ENCODE results near the gene PIGK.
"Not testable (repeated sequence)": the region's sequence is repeated elsewhere in the genome, so short reads cannot be mapped to it uniquely, and the experiment has no call there.

The PIGK gene

DNA sequence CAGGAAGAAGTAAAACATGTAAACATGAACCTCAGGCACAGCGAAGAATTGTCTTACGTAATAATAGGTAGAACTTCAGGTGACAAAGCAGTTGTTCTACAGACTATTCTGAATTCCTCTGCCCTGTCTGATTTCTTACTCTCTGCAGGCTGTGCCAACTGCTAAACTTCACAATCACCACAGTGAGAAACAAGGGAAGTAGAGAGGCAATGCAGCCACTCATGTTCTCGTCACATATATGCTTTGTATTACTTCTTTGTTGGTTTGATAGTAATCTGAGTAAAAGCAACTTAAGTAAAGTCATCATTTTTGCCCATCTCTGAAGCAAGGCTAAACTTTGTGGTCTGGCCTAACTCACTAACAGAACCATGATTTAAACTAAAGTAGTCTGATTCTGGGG lies 21.9 kb downstream of the PIGK start:
- DNase-seq (ENCODE audit: low read depth in 2 of 3, low spot score in 1 of 3) = no peak

DNA sequence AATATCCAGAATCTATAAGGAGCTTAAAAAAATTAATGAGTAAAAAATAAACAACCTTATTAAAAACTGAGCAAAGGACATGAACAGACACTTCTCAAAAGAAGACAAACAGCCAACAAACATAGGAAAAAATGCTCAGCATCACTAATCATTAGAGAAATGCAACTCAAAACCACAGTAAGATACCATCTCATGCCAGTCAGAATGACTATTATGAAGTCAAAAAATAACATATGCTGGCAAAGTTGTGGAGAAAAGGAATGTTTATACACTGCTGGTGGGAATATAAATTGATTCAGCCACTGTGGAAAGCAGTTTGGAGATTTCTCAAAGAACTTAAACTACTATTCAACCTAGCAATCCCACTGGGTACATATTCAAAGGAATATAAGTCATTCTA lies 25.3 kb downstream of the PIGK start:
- no peak for DNase-seq (ENCODE audit: low read depth in 2 of 3, low spot score in 1 of 3)

DNA sequence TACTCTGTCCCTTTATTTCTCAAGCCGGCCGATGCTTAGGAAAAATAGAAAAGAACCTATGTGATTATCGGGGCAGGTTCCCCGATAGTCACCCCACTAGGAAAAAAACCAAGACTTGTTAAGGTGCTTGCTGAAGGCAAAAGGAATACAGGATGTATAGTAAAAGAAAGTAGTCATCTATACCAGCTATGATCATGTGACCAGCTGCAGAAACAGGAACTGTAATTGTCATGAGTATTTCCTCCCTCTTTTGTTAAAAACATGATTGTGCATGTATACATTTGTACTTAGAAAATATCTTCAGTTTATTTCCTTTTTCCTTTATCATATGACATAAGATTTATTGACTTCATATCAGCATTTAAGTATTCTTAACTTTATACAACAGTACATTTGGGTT lies 30.5 kb downstream of the PIGK start:
- DNase-seq (ENCODE audit: low read depth in 2 of 3, low spot score in 1 of 3) = no peak

DNA sequence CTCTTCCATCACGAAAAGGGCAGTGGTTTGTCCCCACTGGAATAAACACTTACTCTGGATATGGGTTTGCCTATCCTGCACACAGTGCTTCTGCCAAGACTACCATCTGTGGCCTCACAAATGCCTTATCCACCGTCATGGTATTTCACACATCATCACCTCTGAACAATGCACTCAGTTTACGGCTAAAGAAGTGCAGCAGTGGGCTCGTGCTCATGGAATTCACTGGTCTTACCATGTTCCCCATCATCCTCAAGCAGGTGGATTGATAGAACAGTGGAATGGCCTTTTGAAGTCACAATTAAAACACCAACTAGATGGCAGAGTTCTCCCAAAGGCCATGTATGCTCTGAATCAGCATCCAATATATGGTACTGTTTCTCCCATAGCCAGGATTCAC lies 32.3 kb downstream of the PIGK start:
- not testable (repeated sequence) for DNase-seq (ENCODE audit: low read depth in 2 of 3, low spot score in 1 of 3)

DNA sequence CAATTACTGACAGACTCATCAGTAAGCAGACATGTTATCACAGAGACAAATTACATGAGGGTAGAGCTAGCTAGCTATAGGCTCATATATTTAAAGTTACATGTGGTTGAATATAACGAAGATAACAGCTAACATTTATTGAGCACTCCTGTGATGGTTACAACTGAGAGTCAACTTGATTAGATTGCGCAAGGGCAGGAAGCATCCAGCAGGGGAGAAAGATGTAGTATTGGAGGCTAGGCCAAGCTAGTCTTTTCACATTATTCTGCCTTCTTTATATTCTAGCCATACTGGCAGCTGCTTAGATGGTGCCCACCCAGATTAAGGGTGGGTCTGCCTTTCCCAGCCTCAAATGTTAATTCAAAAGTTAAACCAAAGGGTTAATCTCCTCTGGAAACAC lies 37.1 kb downstream of the PIGK start:
- no peak for DNase-seq (ENCODE audit: low read depth in 2 of 3, low spot score in 1 of 3)

DNA sequence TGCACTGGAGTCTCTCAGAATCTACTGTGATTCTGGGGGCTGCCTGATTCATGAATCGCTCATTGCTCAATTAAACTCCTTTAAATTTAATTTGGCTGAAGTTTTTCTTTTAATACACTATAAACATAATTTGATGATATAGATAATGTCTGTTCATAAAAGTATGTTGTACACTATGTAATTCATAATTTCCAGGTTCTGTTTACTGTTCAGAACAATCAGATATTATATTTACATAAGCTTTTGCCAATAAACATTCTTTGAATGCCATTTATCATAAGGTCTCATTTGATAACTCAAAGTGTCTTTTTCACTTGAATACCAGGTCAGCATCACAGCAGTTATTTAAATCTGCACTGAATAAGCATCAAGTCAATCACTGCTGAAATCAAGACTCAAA lies 39.6 kb downstream of the PIGK start:
- DNase-seq (ENCODE audit: low read depth in 2 of 3, low spot score in 1 of 3) = no peak

DNA sequence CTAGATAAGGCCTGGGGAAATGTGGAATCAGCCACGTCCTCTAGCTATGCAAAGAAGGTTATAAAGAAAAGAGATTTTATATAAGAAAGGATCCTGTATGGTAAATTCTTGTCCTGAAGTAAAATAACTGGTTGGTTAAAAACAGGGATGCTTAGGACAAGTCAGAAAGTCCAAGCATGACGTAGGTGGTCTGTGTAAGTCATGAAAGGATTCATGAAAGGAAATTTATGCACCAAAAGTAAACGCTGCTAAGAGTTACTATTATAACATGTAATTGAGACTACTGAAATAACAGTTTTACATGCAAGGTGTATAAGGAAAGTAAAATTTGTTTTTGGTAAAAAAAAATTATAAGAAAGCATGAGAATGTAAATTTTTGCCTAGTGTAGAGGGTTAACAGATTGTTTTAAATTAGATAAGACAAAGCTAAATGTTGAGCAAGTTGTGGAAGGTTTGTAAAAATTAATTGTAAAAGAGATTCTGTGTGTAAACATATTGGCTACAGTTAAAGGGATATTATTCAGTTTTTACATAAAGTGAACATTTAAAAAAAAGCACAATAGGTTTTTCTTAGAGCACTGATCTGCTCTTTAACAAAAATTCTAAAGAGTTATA lies 43.9 kb downstream of the PIGK start:
- DNase-seq (ENCODE audit: low read depth in 2 of 3, low spot score in 1 of 3) = peak in 2 of 3 donors; percentile 2 to 15

DNA sequence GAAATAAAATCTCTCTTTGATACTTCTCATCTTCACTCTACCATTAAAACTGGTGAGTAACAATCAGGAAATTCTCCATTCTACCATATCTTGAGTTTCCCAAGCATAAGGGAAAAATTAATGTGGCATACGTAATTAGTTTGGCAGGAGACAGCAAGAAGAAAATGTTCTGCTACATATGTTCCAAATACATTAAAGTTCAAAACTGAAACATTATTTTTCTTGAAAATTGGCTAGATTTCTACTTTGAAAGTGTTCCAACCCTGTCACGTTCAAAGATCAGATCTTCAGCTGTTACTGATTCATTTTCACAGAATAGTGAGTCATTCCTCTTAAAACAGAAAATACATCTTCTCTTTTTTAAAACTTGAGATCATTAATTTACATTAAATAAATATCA lies 48.5 kb downstream of the PIGK start:
- no peak for DNase-seq (ENCODE audit: low read depth in 2 of 3, low spot score in 1 of 3)

DNA sequence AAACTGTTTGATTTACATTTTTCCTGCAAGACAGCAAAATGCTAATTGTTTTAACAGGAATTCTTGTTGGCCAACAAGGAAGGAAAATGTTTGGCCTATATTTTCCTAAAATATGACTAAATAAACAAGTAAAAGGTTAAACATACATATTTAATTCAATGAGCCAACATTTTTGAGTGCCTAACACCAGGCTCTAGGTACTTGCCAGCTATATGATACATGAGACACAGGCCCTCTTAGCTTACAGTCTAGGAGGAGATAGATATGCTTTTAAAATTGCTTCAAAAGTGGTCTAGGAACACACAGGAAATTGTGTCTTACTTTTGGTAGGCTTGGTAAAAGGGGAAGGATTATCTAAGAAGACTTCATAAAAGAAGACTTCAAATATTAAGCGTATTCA lies 50.9 kb downstream of the PIGK start:
- no peak for DNase-seq (ENCODE audit: low read depth in 2 of 3, low spot score in 1 of 3)

DNA sequence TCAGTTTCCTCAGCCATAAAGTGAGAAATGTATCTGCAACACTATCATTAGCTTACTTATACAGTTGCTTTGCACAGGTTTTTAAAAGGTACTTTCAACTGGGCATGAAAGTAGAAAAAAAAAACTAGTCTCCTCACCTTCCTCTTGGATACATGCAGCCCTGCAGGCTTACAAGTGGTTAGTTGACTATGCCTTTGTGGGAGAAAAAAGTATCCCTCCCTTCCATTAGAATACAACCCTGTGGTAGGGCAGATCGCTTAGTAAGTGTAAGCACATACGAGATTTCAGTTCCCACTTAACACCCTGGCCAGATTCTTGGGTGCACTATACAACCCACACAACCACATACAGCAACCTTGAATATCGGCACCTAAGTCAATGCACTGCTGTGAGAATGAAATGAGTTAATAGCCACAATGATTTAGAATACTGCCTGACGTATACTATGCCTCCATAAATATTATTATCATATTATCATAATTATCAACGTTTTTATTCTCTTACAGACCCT lies 54.7 kb downstream of the PIGK start:
- no peak for DNase-seq (ENCODE audit: low read depth in 2 of 3, low spot score in 1 of 3)

DNA sequence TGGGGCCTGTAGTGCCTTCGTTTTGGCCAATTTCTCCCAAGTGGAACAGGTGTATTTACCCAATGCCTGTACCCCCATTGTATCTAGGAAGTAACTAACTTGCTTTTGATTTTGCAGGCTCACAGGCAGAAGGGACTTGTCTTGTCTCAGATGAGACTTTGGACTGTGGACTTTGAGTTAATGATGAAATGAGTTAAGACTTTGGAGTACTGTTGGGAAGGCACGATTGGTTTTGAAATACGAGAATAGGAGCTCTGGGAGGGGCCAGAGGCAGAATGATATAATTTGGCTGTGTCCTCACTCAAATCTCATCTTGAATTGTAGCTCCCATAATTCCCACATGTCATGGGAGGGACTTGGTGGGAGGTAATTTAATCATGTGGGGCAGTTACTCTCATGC lies 59.5 kb downstream of the PIGK start:
- DNase-seq (ENCODE audit: low read depth in 2 of 3, low spot score in 1 of 3) = not testable (repeated sequence)

DNA sequence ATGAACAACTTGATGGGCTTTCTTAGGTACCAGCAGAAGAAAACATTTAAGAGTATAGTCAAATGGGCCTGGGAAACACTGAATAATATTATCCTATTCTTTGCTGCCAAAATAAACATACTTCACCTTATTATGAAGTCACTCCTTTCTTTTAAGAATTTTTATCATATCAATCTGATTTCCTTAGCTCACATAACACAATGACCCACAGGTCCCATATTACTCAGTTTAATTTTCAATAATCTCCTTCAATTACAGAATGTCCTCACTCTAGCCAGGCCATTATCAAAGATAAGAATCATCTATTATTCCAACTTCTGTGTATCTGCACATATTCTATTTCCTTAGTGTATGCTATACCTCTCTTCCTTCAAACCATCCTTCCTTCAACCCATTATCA lies 63.0 kb downstream of the PIGK start:
- no peak for DNase-seq (ENCODE audit: low read depth in 2 of 3, low spot score in 1 of 3)

DNA sequence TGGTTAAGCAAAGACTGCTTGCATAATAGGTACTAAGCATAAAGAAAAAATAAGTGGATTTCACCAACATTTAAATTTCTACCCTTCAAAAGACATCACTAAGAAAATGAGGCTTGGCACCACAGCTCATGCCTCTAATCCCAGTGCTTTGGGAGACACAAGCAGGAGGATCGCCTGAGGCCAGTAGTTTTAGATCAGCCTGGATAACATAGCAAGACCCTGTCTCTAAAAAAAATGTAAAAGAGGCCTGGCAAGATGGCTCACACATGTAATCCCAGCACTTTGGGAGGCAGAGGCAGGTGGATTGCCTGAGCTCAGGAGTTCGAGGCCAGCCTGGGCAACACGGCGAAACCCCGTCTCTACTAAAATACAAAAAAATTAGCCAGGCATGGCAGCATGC lies 73.0 kb downstream of the PIGK start:
- DNase-seq (ENCODE audit: low read depth in 2 of 3, low spot score in 1 of 3) = no peak

DNA sequence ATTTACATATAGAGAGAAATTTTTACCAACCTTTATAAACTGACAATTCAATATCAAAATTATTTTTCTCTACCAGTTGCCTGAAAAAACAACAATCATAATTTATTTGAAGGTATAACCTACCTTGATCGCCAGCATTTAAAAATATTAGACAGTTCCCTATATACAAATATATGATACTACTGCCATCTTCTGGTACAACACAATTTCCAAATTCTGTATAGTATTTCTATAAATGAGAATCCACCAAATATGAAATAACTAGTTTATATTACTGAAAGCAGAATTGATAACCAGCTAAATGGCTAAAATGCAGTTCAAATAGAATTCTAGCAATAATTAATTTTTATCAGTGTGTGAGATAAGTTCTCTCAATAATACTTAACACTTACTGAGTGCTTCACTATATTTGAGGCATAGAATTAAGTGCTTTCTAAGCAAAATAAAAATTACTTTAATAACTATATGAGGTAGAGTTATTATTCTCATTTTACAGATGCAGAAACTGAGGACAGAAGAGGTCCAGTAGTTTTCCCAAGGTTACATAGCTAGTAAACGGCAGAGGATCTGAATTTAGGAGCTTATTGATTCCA lies 75.6 kb downstream of the PIGK start:
- DNase-seq (ENCODE audit: low read depth in 2 of 3, low spot score in 1 of 3) = no peak

DNA sequence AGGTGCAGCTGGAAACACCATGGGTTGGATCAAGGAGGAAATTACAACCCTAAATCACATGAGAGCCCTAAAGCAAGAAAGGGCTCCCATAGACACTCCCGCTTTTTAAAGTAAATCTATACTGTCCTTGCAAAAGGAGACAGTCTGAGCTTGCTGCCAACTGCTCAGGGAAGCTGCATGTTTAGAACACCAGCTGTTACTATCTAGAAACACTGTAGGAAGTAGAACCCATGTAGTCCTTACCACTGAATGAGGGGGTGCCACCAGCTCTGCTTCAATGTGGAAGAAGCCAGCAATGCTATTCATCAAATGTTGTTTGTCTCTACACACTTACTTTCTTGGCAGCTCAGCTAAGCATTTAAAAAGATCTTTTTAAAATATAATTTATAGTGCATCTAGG lies 79.8 kb downstream of the PIGK start:
- DNase-seq (ENCODE audit: low read depth in 2 of 3, low spot score in 1 of 3) = no peak

DNA sequence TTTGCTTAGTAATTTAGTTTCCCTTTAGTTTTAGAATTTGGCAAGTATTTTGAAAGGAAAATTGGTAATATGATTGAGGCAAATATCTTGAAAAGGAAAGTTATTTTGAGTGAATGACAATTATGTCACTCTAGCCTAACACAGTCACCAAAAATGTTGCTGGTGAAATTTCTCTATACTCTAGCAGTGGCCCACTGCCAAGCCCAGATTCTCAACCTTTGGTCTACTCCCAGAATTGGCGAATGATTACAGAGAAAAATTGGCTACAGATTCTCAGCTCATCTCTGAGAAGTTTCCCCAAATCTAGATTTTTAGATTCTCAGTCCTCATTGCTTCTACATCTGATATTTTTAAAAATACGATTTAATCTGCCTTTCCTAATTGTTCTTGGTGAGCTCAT lies 84.9 kb downstream of the PIGK start:
- no peak for DNase-seq (ENCODE audit: low read depth in 2 of 3, low spot score in 1 of 3)

DNA sequence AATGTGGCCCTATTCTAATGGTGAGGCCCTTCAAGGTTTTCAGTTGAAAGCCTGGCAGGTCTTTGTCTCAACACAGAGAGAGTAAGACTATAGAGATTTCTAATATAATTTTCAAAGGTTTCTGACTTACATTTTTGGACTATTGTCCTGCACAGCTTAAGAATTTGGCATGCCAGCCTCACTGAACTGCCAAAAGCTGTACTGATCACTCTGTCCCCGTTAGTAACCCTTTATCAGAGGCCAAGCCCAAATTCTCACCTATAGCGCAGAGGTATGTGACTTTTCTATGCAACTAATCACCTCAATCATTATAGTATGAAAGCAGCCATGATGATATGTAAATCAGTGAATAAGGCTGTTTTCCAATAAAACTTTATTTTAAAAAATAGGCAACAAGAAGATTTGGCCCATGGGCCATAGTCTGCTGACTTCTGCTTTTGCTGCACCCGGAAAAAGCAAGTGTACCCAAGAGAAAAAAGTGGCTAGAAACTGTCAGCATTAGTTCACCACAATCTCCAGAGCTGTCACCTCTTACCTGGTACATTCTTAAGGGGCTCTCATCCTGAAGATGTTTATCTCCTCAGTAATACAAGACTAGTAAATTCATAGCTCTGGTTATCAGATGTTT lies 85.4 kb downstream of the PIGK start:
- no peak for DNase-seq (ENCODE audit: low read depth in 2 of 3, low spot score in 1 of 3)

DNA sequence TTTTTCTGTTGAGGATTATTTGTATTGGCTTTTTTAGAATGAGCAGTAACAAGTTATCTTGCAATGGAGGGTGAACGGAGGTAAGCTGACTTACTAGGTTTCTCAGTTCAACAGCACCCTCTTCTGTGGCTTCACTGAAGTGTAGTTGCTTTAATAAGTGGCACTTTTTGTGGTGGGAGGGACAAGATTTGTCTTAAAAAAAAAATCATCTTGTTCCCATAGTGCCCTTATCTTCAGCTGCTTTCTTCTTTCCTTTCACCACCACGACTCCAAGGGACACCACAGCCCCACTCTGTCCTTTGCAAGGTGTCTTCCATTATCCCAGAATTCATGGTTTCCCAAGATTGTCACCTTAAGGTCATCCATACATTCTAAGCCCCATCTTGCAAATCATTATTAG lies 92.9 kb downstream of the PIGK start:
- DNase-seq (ENCODE audit: low read depth in 2 of 3, low spot score in 1 of 3) = peak in 1 of 3 donors; percentile 16

DNA sequence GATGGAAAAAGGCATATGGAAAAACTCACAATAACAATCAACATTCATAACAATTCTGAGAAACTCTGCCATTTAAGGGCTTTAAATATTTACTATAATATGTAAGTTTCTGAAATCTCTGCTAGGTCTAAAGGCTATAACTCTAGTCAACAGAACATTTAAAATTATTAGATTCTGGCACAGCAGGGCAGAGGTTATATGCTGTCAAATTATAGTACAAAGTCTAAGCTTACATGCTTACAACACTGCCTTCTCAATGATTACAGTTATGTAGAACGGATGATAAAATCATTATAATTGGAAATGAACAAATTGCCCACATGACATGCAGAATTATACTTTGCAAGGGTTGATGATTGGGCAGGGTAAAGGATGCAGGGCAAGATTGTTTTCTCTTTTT lies 97.7 kb downstream of the PIGK start:
- DNase-seq (ENCODE audit: low read depth in 2 of 3, low spot score in 1 of 3) = no peak

DNA sequence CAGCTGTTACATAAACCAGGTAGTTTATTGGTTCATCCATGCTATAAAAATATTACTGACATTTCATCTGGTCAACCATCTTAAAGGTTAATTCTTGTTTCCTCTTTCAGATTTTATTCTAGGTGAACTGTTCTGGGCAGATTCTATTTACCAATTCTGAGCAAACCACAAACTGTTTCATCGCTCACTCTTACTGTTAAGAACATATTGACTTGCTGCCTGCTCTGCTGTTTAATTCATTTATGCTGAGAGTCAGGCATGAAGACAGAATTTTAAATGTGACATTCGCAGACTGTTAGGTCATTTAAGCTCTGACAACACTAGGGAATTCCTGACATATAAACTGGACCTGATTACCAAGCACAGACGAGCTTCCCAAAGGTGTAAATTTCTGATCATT lies 98.3 kb downstream of the PIGK start:
- no peak for DNase-seq (ENCODE audit: low read depth in 2 of 3, low spot score in 1 of 3)

DNA sequence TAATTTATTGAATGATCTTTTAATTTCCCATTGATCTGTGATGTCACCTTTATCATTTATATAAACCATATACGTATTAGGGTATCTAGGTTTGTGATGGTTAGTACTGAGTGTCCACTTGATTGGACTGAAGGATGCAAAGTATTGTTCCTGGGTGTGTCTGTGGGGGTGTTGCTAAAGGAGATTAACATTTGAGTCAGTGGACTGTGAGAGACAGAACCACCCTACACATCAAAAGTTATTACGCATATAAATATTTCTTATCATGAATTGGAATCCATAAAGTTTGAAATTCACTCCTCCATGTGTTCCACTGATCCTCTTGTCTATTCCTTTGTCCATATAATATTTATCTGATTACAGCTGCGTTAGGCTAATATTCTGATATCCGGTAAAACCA lies 100.5 kb downstream of the PIGK start:
- DNase-seq (ENCODE audit: low read depth in 2 of 3, low spot score in 1 of 3) = no peak

DNA sequence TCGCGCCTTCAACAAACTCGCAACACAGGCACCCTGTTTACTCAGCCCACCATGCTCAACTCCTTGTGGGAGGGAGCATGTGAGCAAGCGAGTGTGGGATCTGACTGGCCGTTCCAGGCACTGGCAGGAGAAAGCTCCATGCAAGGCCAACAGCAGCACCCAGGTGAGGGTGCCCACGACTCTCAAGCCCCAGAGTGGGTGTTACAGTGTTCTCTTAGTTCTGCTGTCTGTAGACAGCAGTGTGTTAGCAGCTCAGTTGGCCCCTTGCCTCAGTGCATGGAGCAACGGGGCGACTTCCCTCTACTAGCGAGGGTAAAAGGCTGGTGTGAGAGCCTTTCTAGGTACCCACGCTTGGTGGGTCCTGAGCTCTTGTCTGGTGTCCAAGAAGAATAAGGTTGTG lies 114.6 kb downstream of the PIGK start:
- no peak for DNase-seq (ENCODE audit: low read depth in 2 of 3, low spot score in 1 of 3)

DNA sequence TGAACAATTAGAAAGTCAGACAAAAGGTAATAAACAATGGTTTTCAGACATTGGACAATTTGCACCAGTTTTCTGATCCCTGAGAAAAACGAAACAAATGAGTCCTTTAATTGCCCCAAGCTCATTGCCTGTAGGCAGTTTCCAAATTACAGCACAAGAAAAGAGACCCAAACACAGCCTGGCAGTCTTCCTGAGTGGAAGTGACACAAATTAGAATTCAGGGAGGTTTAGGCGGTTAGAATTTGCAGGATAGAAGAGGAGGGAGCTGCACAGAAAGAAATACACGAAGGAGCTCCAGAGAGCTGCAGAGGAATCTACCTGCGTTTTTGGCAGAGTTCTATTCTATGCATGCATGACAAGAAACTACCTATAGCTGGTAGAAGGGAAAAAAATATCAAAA lies 115.7 kb downstream of the PIGK start:
- no peak for DNase-seq (ENCODE audit: low read depth in 2 of 3, low spot score in 1 of 3)

Measured in stimulated activated CD4-positive, alpha-beta T cell treated with anti-CD3 and anti-CD28 coated beads, Interleukin-12 subunit alpha, Interleukin-12 subunit beta, amount 100 ng/mL, for 48 hours (primary cell).